PC-9 (cell line): Measurements from ENCODE around the gene PTPRT.

Experiments used
- EZH2 ChIP-seq: fragments of 200-600 bp; sonication (generic); IDR thresholded peaks from 2 replicates; pipeline ENCODE4 v1.8.0; 2017; ENCODE audit warnings: antibody characterized with exemption, low read depth
- TF ChIP-seq, protein P1 (sequence below): fragments of 200-600 bp; sonication (generic); conservative IDR thresholded peaks from 2 replicates; pipeline ENCODE4 v1.6.1; 2017; ENCODE audit warnings: mixed run types, antibody characterized with exemption, mild to moderate bottlenecking, moderate library complexity

DNA sequence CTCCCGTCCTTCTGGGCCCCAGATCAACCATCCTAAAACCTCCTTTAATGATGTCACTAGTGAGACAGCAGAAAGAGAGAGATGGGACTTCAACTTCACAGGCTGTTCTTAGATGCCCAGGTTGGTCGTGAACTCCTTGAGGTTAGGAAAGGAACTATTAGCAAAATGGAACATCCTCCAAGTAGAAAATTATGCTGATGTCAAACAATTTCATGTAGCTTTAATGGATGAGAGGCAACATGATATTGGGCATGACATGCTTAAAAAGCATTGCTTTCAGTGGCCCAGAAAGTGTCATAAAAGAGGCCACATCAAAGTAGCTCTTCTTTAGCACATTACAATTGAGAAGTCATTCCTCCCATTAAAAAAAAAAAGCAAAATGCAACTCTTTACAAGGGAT, 248.1 kb downstream of the PTPRT start:
- TF ChIP-seq, protein P1, sequence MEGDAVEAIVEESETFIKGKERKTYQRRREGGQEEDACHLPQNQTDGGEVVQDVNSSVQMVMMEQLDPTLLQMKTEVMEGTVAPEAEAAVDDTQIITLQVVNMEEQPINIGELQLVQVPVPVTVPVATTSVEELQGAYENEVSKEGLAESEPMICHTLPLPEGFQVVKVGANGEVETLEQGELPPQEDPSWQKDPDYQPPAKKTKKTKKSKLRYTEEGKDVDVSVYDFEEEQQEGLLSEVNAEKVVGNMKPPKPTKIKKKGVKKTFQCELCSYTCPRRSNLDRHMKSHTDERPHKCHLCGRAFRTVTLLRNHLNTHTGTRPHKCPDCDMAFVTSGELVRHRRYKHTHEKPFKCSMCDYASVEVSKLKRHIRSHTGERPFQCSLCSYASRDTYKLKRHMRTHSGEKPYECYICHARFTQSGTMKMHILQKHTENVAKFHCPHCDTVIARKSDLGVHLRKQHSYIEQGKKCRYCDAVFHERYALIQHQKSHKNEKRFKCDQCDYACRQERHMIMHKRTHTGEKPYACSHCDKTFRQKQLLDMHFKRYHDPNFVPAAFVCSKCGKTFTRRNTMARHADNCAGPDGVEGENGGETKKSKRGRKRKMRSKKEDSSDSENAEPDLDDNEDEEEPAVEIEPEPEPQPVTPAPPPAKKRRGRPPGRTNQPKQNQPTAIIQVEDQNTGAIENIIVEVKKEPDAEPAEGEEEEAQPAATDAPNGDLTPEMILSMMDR: no peak
- no peak for TF ChIP-seq EZH2
